PC-9 (cell line): ENCODE data around the gene RNASEH1. TPM values are rescaled to one million over a fixed set of nuclear protein-coding genes. Genes with fewer than 3 reads are reported as not detected.

ENCODE experiments used
- BruUV-seq: library from RNA; stranded (reverse); fragments of 400-500 nt; replicated peaks from 2 replicates; lab custom pipeline; 2021; lab: Mats Ljungman, UMichigan
- CTCF ChIA-PET: fragments of 300-600 bp; sonication (Branson Sonifier 250); formaldehyde crosslinking; loops from one replicate; lab custom pipeline; 2022; ENCODE audit warnings: antibody characterized with exemption; lab: Charles Lee
- POLR2A ChIA-PET: fragments of 300-600 bp; sonication (Branson Sonifier 250); formaldehyde crosslinking; loops from one replicate; lab custom pipeline; 2022; ENCODE audit warnings: antibody characterized with exemption; ENCODE audit not compliant: unreplicated experiment; lab: Charles Lee
- DNase-seq, 2 experiments: peaks; one replicate each; pipeline versions ENCODE4 v3.0.0 to v3.0.0-alpha.2; 2015 to 2022; ENCODE audit warnings: mixed read lengths in 1 of 2
- H2AFZ ChIP-seq: fragments of 200-600 bp; sonication (generic); 2 replicates; pipeline ENCODE4 v1.8.1; 2017; ENCODE audit warnings: antibody characterized with exemption
- H3F3A ChIP-seq: fragments of 200-600 bp; sonication (generic); 2 replicates; pipeline ENCODE4 v1.8.1; 2017; ENCODE audit warnings: antibody characterized with exemption, mild to moderate bottlenecking, low read depth; ENCODE audit not compliant: insufficient read depth
- H3K27ac ChIP-seq: fragments of 200-600 bp; sonication (generic); 2 replicates; pipeline ENCODE4 v1.6.1; 2016; ENCODE audit warnings: mixed run types
- H3K27me3 ChIP-seq: fragments of 200-600 bp; sonication (generic); 2 replicates; pipeline ENCODE4 v1.6.1; 2016; ENCODE audit warnings: low read depth, mixed run types; ENCODE audit not compliant: insufficient read depth
- H3K36me3 ChIP-seq: fragments of 200-600 bp; sonication (generic); 2 replicates; pipeline ENCODE4 v1.6.1; 2016; ENCODE audit warnings: low read depth, mixed run types
- H3K4me1 ChIP-seq: fragments of 200-600 bp; sonication (generic); replicated peaks from 2 replicates; pipeline ENCODE4 v1.6.1; 2016; ENCODE audit warnings: mixed run types; ENCODE audit not compliant: insufficient read depth
- H3K4me2 ChIP-seq: fragments of 200-600 bp; sonication (generic); 2 replicates; pipeline ENCODE4 v1.6.1; 2017; ENCODE audit warnings: mixed run types
- H3K4me3 ChIP-seq: fragments of 200-600 bp; sonication (generic); 2 replicates; pipeline ENCODE4 v1.6.1; 2016; ENCODE audit warnings: mixed run types
- H3K79me2 ChIP-seq: fragments of 200-600 bp; sonication (generic); 2 replicates; pipeline ENCODE4 v1.6.1; 2017; ENCODE audit warnings: low read depth, mixed run types
- H3K9me2 ChIP-seq: fragments of 200-600 bp; sonication (generic); 2 replicates; pipeline ENCODE4 v1.8.1; 2017; ENCODE audit warnings: mild to moderate bottlenecking; ENCODE audit not compliant: insufficient read depth
- H3K9me3 ChIP-seq: fragments of 200-600 bp; sonication (generic); 2 replicates; pipeline ENCODE4 v1.8.1; 2016; ENCODE audit warnings: low read depth; ENCODE audit not compliant: insufficient read depth
- H4K20me1 ChIP-seq: fragments of 200-600 bp; sonication (generic); 2 replicates; pipeline ENCODE4 v1.8.1; 2017; ENCODE audit not compliant: insufficient read depth
- CTCF ChIP-seq: fragments of 200-600 bp; sonication (generic); conservative IDR thresholded peaks from 2 replicates; pipeline ENCODE4 v1.6.1; 2017; ENCODE audit warnings: mixed run types, antibody characterized with exemption, mild to moderate bottlenecking, moderate library complexity
- EZH2 ChIP-seq: fragments of 200-600 bp; sonication (generic); IDR thresholded peaks from 2 replicates; pipeline ENCODE4 v1.8.0; 2017; ENCODE audit warnings: antibody characterized with exemption, low read depth
- intact Hi-C: fragments of 100-400 bp; cut with micrococcal nuclease; formaldehyde crosslinking; loops from one replicate; pipeline ENCODE4 v1.10.0; 2022; ENCODE audit not compliant: unreplicated experiment
- total RNA-seq: library from RNA; stranded (reverse); gene quantifications from 2 replicates; pipeline ENCODE4 v1.2.3, GENCODE V29; 2021

RNASEH1 gene
- total RNA-seq, 1 experiment from 2014 or later = 28.4 TPM

- no peaks in the 10 kb centered on the region for H3K79me2 ChIP-seq
- no peaks in the 10 kb centered on the region for H3K27me3 ChIP-seq
- peaks cover 41% of the 10 kb centered on the region for H3F3A ChIP-seq
- no peaks in the 10 kb centered on the region for H4K20me1 ChIP-seq
- H3K36me3 ChIP-seq = no peaks in the 10 kb centered on the region
- intact Hi-C loops = loop anchor here (1.0 kb wide), 2 partner anchors 17 to 22 kb away; partner anchors contain the start of genes ADI1 and RNASEH1
- no peaks in the 10 kb centered on the region for H3K9me2 ChIP-seq
- POLR2A ChIA-PET = interaction anchor here (0.7 kb wide), 1 partner anchor 12 kb away, joined by 3 read pairs; no protein-coding TSS in a partner anchor
- peak overlapping the region; percentile 54 for H3K4me3 ChIP-seq
- H3K4me1 ChIP-seq = peaks cover 30% of the 10 kb centered on the region
- peak overlapping the region; percentile 88 for H3K27ac ChIP-seq
- peak overlapping the region; percentile 83 for H2AFZ ChIP-seq
- H3K9me3 ChIP-seq = no peaks in the 10 kb centered on the region; the same call in 1 of the 2 replicates
- TF ChIP-seq EZH2 (no peak), CTCF (0 out of 2 replicates have a peak, but pooled peaks have one; percentile 29)
- TSS peak; percentile 89 for BruUV-seq
- peak; percentile 76 to 93 for DNase-seq
- CTCF ChIA-PET = interaction anchor here (0.5 to 0.6 kb wide), 2 partner anchors 30 to 43 kb away, joined by 3 read pairs; no protein-coding TSS in a partner anchor
- H3K4me2 ChIP-seq = peak overlapping the region; percentile 85
These were observed 22.1 kb downstream of the RNASEH1 start for GRCh38 chr2:3535794-3536681.

- peak overlapping the region; percentile 88 for H3K27ac ChIP-seq
- ChIA-PET CTCF (interaction anchor here (0.6 kb wide), 1 partner anchor 31 kb away, joined by 3 read pairs; no protein-coding TSS in a partner anchor), POLR2A (interaction anchor here (0.6 kb wide), 1 partner anchor 40 kb away, joined by 7 read pairs; no protein-coding TSS in a partner anchor)
- no peaks in the 10 kb centered on the region; the same call in 1 of the 2 replicates for H3K9me3 ChIP-seq
- H3K27me3 ChIP-seq = no peaks in the 10 kb centered on the region
- H2AFZ ChIP-seq = peak overlapping the region; percentile 83
- peak in 1 of 2 experiments; percentile 37 for DNase-seq
- H3K4me2 ChIP-seq = peak overlapping the region; percentile 85
- H3K79me2 ChIP-seq = no peaks in the 10 kb centered on the region
- intact Hi-C loops = no loop called here
- no TSS peak for BruUV-seq
- peaks cover 30% of the 10 kb centered on the region for H3K4me1 ChIP-seq
- no peaks in the 10 kb centered on the region for H3K9me2 ChIP-seq
- no peaks in the 10 kb centered on the region for H4K20me1 ChIP-seq
- TF ChIP-seq CTCF (no peak), EZH2 (no peak)
- H3K4me3 ChIP-seq = peak overlapping the region; percentile 54
- peaks cover 41% of the 10 kb centered on the region for H3F3A ChIP-seq
- no peaks in the 10 kb centered on the region for H3K36me3 ChIP-seq
These were observed 22.7 kb downstream of the RNASEH1 start for GRCh38 chr2:3535467-3535793.

- no peaks in the 10 kb centered on the region for H3K36me3 ChIP-seq
- no TSS peak for BruUV-seq
- intact Hi-C loops = no loop called here
- no peak overlapping the region for H3K4me2 ChIP-seq
- CTCF ChIA-PET = no interaction called here
- TF ChIP-seq EZH2 (no peak), CTCF (no peak)
- H3F3A ChIP-seq = peaks cover 38% of the 10 kb centered on the region
- no peaks in the 10 kb centered on the region for H4K20me1 ChIP-seq
- H3K9me3 ChIP-seq = no peaks in the 10 kb centered on the region; the same call in 1 of the 2 replicates
- H3K27ac ChIP-seq = no peak overlapping the region
- no peaks in the 10 kb centered on the region for H3K79me2 ChIP-seq
- H3K4me1 ChIP-seq = peaks cover 30% of the 10 kb centered on the region
- H3K4me3 ChIP-seq = no peak overlapping the region
- no peak for DNase-seq
- H3K27me3 ChIP-seq = no peaks in the 10 kb centered on the region
- no peaks in the 10 kb centered on the region for H3K9me2 ChIP-seq
- POLR2A ChIA-PET = no interaction called here
- no peak overlapping the region for H2AFZ ChIP-seq
These were observed 23.8 kb downstream of the RNASEH1 start for GRCh38 chr2:3534251-3534814.
